Activated CD4-positive, alpha-beta memory T cell treated with anti-CD3 and anti-CD28 coated beads, Interleukin-2, amount 10 ng/mL, durations not matched to agents 7 days and 5 days (primary cell): ENCODE data around the gene ISG20L2. TPM values are rescaled to one million over a fixed set of nuclear protein-coding genes. Genes with fewer than 3 reads are reported as not detected.
"Not testable (repeated sequence)": the region's sequence is repeated elsewhere in the genome, so short reads cannot be mapped to it uniquely, and the experiment has no call there.

ENCODE experiments used
- CTCF ChIA-PET: fragments of 350-600 bp; sonication (Branson Sonifier 250); formaldehyde crosslinking; loops from one replicate; lab custom pipeline; 2021; ENCODE audit warnings: antibody characterized with exemption, inconsistent platforms; lab: Charles Lee
- POLR2A ChIA-PET: fragments of 350-600 bp; sonication (Branson Sonifier 250); formaldehyde crosslinking; loops from one replicate; lab custom pipeline; 2021; ENCODE audit warnings: antibody characterized with exemption; lab: Charles Lee
- DNase-seq: peaks from one replicate; pipeline ENCODE4 v3.0.0-alpha.2; 2020
- H3K27ac Mint-ChIP-seq: one replicate; pipeline ENCODE4 v1.8.0; 2021; ENCODE audit warnings: mild to moderate bottlenecking, mixed read lengths
- H3K27me3 Mint-ChIP-seq: one replicate; pipeline ENCODE4 v1.8.0; 2021; ENCODE audit warnings: mixed read lengths
- H3K36me3 Mint-ChIP-seq: one replicate; pipeline ENCODE4 v1.8.0; 2021; ENCODE audit warnings: low read depth, mixed read lengths
- H3K4me1 Mint-ChIP-seq: one replicate; pipeline ENCODE4 v1.8.0; 2021; ENCODE audit warnings: mixed read lengths
- H3K4me3 Mint-ChIP-seq: one replicate; pipeline ENCODE4 v1.8.0; 2021; ENCODE audit warnings: mild to moderate bottlenecking, mixed read lengths
- H3K9me3 Mint-ChIP-seq: one replicate; pipeline ENCODE4 v1.8.0; 2021; ENCODE audit warnings: mixed read lengths
- total RNA-seq, 2 experiments: library from RNA; stranded (reverse); gene quantifications; one replicate each; pipeline ENCODE4 v1.2.3, GENCODE V29; 2021

ISG20L2 gene
- total RNA-seq, 2 experiments from 2014 or later = 42.0 to 43.3 TPM

DNA sequence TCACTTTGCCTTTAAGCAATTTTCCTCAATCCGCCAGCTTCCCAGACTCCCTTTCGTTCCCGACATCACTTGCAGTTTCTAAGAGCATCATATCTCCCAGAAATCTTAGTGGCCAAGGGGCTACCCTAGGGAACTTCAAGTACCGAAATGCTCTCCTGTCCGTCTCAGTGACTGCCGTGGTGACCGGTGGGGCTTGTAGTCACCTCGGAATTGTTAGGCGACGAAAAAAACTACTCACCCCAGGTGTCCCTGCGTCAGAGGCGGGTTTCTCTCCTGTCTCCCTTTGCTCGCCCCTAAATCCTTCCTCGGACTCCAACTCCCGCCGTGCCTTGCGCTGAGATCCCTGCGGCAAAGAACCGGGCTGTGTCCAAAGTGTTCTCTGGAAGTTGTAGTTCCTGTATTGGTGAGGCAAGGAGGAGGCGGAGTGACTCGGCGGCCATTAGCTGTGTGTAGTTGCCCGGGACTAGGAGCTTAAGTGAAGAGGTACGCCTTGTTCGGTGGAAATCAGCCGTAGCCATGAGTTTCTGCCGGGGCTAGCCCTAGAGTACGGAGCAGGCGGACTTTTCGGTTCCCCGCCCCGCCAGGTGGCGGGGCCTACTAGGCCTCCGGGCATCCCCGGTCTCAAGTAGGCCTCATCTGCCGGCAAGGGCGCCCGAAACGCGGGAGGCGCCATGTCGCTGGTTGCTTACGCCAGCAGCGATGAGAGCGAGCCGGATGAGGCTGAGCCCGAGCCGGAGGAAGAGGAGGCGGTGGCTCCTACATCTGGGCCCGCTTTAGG is 38.7 kb upstream of the ISG20L2 start, which contains the start of gene PRCC:
Gene PRCC, plus strand, starts transcription at position 435 of the 778 bp plus-strand sequence. Its CDS starts 237 bp downstream, at position 672.
- Mint-ChIP-seq H3K27me3 (no peaks in the 10 kb centered on the region), H3K4me3 (no peak within 1 kb of the TSS), H3K27ac (no peak within 1 kb of the TSS), H3K9me3 (no peaks in the 10 kb centered on the region), H3K4me1 (peaks cover 40% of the 10 kb centered on the region), H3K36me3 (peaks cover 25% of the 10 kb centered on the region)
- peak; percentile 99 for DNase-seq
- POLR2A ChIA-PET = interaction anchor here (0.9 to 6.1 kb wide), 16 partner anchors 10 to 266 kb away, joined by 3 to 75 read pairs (median 6); partner anchors contain the start of genes HDGF, ISG20L2, MEF2D and METTL25B
- CTCF ChIA-PET = interaction anchor here (1.0 to 13.6 kb wide), 10 partner anchors 11 to 266 kb away, joined by 3 to 121 read pairs (median 4); partner anchors contain the start of genes ISG20L2, METTL25B, MRPL24 and NTRK1

DNA sequence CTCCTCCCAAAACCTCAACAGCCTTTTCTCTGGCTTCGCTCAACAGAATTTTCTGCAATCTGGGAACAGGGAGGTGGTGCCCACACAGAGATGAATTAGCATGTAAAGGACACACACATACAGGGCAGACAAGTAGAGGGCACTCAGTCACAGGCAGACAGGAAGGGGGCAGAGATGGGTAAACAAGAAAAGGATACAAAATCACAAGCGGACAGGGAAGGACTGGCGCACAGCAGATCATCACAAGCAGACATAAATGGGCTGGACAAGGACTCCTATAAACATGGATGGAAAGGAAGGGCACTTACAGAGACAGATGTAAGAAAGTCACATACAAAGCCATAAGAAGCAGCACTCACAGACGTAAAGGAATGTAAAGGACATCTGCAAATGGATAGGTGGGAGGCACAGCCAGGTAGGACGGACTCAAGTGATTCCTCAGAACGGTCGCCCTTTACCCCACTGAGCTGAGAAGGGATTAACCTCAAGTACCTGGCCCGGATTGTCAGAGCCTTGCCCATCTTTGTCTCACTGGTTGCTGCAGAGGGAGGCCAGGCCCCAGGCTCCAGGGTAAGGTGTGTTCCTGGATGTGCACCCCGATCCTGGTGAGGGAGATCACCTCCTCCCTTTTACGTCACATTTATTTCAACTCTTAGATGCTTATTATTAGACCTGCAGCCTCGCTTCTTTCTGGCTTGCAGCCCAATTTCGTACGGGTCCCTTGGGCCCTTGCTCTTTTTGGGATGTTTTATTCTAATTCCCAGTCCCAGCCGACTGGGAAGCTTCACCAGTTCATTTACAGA is 37.9 kb upstream of the ISG20L2 start:
- POLR2A ChIA-PET = interaction anchor here (0.9 to 6.1 kb wide), 18 partner anchors 10 to 265 kb away, joined by 3 to 75 read pairs (median 4); partner anchors contain the start of genes HDGF, ISG20L2, MEF2D and METTL25B
- H3K27me3 Mint-ChIP-seq = no peaks in the 10 kb centered on the region
- H3K9me3 Mint-ChIP-seq = no peaks in the 10 kb centered on the region

DNA sequence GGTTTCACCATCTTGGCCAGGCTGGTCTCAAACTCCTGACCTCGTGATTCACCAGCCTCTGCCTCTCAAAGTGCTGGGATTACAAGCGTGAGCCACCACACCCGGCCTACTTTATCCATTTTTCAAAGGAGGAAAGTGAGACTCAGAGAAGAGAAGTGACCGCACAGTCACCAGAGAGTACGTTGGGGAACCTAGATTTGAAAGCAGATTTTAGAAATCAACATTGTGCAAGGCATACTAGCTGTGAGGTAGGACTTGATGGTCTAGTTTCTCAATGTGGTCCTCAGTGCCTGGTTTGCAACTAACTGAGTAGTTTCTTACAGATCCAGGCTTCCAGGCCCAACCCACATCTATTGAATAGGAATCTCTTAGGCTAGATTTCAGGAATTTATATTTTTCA is 37.1 kb upstream of the ISG20L2 start:
- CTCF ChIA-PET = interaction anchor here (1.7 to 13.6 kb wide), 3 partner anchors 39 to 95 kb away, joined by 5 to 121 read pairs (median 16); partner anchors contain the start of genes ISG20L2, METTL25B and NTRK1
- Mint-ChIP-seq H3K4me3 (no peak overlapping the region), H3K4me1 (peaks cover 29% of the 10 kb centered on the region), H3K36me3 (peaks cover 17% of the 10 kb centered on the region), H3K27me3 (no peaks in the 10 kb centered on the region), H3K27ac (no peak overlapping the region), H3K9me3 (no peaks in the 10 kb centered on the region)
- no peak for DNase-seq
- POLR2A ChIA-PET = interaction anchor here (1.0 to 6.1 kb wide), 6 partner anchors 11 to 94 kb away, joined by 3 to 75 read pairs (median 31); partner anchors contain the start of genes HDGF, ISG20L2, METTL25B and MRPL24

More for the DNA sequence above, 37.9 kb upstream of the ISG20L2 start:
- Mint-ChIP-seq H3K4me1 (peaks cover 36% of the 10 kb centered on the region), H3K36me3 (peaks cover 25% of the 10 kb centered on the region), H3K4me3 (no peak overlapping the region), H3K27ac (no peak overlapping the region)
- no peak for DNase-seq
- CTCF ChIA-PET = interaction anchor here (1.0 to 13.6 kb wide), 9 partner anchors 10 to 265 kb away, joined by 3 to 121 read pairs (median 5); partner anchors contain the start of genes ISG20L2, METTL25B, MRPL24 and NTRK1

DNA sequence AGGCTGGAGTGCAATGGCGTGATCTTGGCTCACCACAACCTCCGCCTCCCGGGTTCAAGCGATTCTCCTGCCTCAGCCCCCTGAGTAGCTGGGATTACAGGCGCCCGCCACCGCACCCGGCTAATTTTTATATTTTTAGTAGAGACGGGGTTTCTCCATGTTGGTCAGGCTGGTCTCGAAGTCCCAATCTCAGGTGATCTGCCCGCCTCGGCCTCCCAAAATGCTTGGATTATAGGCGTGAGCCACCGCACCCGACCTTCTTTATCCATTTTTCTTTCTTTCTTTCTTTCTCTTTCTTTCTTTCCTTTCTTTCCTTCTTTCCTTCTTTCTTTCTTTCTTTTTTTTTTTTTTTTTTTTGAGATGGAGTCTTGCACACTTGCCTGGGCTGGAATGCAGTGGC is 36.6 kb upstream of the ISG20L2 start:
- not testable (repeated sequence) for H3K27me3 Mint-ChIP-seq, H3K27ac Mint-ChIP-seq, H3K4me3 Mint-ChIP-seq, H3K9me3 Mint-ChIP-seq, DNase-seq
- peaks cover 25% of the 10 kb centered on the region for H3K4me1 Mint-ChIP-seq
- peaks cover 13% of the 10 kb centered on the region for H3K36me3 Mint-ChIP-seq
- POLR2A ChIA-PET = interaction anchor here (2.6 to 6.1 kb wide), 3 partner anchors 12 to 24 kb away, joined by 6 to 75 read pairs (median 56); partner anchors contain the start of genes HDGF and MRPL24
- CTCF ChIA-PET = interaction anchor here (1.7 to 13.6 kb wide), 2 partner anchors 38 to 75 kb away, joined by 5 to 121 read pairs; partner anchors contain the start of genes ISG20L2 and METTL25B

DNA sequence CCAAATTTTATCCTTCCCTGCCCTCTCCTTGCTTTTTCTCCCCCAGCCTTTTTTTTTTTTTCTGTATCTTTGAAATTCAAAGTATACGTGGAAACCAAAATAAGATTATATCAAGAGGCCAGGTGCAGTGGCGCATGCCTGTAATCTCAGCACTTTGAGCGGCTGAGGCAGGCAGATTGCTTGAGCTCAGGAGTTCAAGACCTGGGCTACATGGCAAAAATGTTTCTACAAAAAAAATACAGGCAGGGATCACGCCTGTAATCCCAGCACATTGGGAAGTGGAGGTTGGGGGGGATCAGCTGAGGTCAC is 32.2 kb upstream of the ISG20L2 start:
- H3K27me3 Mint-ChIP-seq = no peaks in the 10 kb centered on the region
- ChIA-PET CTCF (interaction anchor here (1.2 to 1.4 kb wide), 2 partner anchors 9 to 35 kb away, joined by 3 to 5 read pairs; no protein-coding TSS in a partner anchor), POLR2A (interaction anchor here (1.5 kb wide), 1 partner anchor 9 kb away, joined by 9 read pairs; the partner anchor contains the start of gene HDGF)
- H3K9me3 Mint-ChIP-seq = no peaks in the 10 kb centered on the region
- no peaks in the 10 kb centered on the region for H3K36me3 Mint-ChIP-seq
- H3K4me1 Mint-ChIP-seq = peaks cover 4% of the 10 kb centered on the region
- no peak overlapping the region for H3K4me3 Mint-ChIP-seq
- H3K27ac Mint-ChIP-seq = no peak overlapping the region
- DNase-seq = no peak

DNA sequence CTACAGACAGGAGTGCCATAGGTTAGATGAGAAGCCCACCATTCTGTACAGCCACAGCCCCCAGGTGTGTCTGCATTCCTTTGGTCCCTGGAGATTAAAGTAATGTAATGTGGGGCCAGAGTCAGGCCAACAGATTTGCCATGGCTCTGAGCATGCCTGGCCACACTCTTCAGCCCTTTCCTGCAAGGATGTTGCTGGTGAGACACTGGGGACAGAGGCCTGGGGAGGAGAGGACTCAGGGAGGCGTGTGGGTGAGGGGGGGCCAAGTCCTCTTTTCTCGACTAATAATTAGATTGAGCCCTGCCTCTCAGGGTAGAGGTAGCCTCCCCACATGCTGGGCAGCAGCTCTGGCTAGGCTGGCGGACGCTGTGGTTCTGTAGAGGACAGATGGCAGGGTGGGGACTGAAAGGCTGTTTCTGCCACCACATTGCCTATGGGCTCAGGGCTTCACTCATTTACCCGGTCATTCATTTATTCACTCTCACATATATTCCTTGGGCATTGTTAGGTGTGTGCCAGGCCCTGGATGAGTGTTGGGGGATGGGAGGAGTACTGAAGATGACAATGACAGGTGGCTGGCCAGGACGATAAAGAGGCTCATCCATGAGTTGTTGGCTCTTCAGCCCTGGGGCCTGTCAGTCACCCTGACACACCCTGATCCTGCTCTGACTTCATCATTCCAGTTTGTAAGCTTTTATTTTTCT is 31.7 kb upstream of the ISG20L2 start:
- Mint-ChIP-seq H3K4me1 (peaks cover 2% of the 10 kb centered on the region), H3K27ac (no peak overlapping the region), H3K36me3 (no peaks in the 10 kb centered on the region), H3K9me3 (no peaks in the 10 kb centered on the region), H3K27me3 (no peaks in the 10 kb centered on the region), H3K4me3 (no peak overlapping the region)
- DNase-seq = no peak
- ChIA-PET POLR2A (interaction anchor here (1.5 kb wide), 1 partner anchor 8 kb away, joined by 9 read pairs; the partner anchor contains the start of gene HDGF), CTCF (interaction anchor here (0.7 to 1.4 kb wide), 3 partner anchors 8 to 443 kb away, joined by 3 to 5 read pairs (median 4); no protein-coding TSS in a partner anchor)

DNA sequence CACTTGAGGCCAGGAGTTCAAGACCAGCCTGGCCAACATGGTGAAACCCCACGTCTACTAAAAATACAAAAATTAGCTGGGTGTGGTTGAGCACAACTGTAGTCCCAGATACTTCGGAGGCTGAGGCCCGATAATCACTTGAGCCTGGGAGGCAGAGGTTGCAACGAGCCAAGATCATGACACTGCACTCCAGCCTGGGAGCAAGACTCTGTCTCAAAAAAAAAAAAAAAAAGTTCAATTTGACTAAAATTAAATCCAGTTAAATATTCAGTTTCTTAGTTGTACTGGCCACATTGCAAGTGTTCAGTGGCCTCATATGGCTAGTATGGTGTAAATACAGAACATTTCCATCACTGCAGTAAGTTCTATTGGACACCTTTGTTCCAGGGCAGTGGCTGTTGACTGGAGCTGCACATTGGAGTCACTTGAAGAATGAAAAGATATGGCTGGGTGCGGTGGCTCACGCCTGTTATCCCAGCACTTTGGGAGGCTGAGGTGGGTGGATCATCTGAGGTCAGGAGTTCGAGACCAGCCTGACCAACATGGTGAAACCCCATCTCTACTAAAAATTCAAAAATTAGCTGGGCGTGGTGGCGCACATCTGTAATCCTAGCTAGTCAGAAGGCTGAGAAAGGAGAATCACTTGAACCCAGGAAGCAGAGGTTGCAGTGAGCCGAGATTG is 29.1 kb upstream of the ISG20L2 start:
- not testable (repeated sequence) for H3K27me3 Mint-ChIP-seq, H3K36me3 Mint-ChIP-seq, H3K9me3 Mint-ChIP-seq, H3K4me3 Mint-ChIP-seq, DNase-seq, H3K27ac Mint-ChIP-seq
- POLR2A ChIA-PET = interaction anchor here (2.0 kb wide), 1 partner anchor 9 kb away, joined by 8 read pairs; the partner anchor contains the start of gene PRCC
- H3K4me1 Mint-ChIP-seq = peaks cover 13% of the 10 kb centered on the region
- CTCF ChIA-PET = interaction anchor here (1.5 to 2.9 kb wide), 2 partner anchors 31 kb away, joined by 7 to 32 read pairs; partner anchors contain the start of gene METTL25B

DNA sequence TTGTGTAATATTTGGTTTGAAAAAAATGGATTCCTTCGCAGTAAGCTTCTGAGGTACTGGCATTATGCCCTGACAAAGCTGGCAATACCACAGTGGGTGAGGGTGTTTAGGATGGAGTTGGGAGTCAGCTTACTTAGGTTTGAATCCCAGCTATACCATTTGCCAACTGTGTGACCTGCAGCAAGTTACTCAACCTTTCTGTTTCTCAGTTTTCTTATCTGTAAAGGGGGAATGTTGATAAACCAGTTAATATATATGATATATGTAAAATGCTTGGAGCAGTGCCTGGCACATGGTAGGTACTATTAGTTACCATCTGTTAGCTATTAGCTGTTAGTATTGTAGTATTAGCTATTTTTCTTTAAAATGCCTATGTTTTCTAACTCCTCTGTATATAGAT is 27.8 kb upstream of the ISG20L2 start:
- ChIA-PET CTCF (interaction anchor here (0.7 to 2.9 kb wide), 7 partner anchors 9 to 134 kb away, joined by 3 to 32 read pairs (median 3); partner anchors contain the start of genes METTL25B and PRCC), POLR2A (interaction anchor here (0.7 to 2.0 kb wide), 3 partner anchors 11 to 392 kb away, joined by 3 to 8 read pairs (median 5); partner anchors contain the start of gene PRCC)
- no peak overlapping the region for H3K27ac Mint-ChIP-seq
- no peak overlapping the region for H3K4me3 Mint-ChIP-seq
- H3K36me3 Mint-ChIP-seq = no peaks in the 10 kb centered on the region
- no peaks in the 10 kb centered on the region for H3K9me3 Mint-ChIP-seq
- no peak for DNase-seq
- H3K4me1 Mint-ChIP-seq = peaks cover 18% of the 10 kb centered on the region
- no peaks in the 10 kb centered on the region for H3K27me3 Mint-ChIP-seq

DNA sequence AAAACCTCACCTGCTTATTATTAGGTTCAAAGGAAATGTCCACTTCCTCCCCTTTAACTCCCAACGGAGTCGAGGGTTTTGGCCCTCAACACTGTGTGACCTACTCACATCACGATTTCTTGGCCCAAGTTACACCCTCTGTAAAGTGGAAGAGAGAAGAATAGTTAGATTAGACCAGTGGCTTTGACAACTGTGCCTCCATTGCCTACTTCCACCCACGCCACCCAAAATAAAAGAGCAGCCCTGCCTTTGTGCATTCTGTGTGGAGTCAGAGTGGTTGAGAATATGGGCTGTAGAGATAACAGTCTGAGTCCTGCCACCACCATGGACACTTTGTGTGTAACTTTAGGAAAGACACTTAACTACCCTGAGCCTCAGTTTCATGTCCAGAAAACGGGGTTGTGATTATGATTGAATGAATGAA is 27.0 kb upstream of the ISG20L2 start:
- H3K4me3 Mint-ChIP-seq = no peak overlapping the region
- H3K27me3 Mint-ChIP-seq = no peaks in the 10 kb centered on the region
- no peaks in the 10 kb centered on the region for H3K9me3 Mint-ChIP-seq
- H3K27ac Mint-ChIP-seq = no peak overlapping the region
- ChIA-PET POLR2A (no interaction called here), CTCF (interaction anchor here (1.7 to 2.9 kb wide), 2 partner anchors 12 to 29 kb away, joined by 7 to 32 read pairs; partner anchors contain the start of genes METTL25B and PRCC)
- no peak for DNase-seq
- peaks cover 2% of the 10 kb centered on the region for H3K36me3 Mint-ChIP-seq
- H3K4me1 Mint-ChIP-seq = peaks cover 18% of the 10 kb centered on the region

DNA sequence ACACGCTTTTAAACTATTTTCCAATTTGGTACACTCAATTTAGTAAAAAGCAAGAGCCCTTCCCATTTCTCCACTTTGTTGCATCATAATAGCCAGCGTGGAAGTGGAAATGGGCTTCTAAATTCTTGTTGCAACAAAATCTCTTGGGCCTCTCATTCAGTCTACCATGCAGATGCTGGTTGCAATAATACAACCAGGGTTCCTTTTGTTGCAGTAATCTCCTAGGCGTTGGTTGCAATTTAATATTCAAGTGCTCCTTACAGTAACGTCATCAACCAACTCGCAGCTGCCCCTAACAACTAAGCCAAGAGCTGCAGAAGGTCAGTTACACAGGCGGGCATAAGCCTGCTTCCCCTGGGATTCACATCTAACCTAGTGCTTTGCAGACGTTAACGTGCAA is 25.7 kb upstream of the ISG20L2 start:
- H3K4me3 Mint-ChIP-seq = no peak overlapping the region
- DNase-seq = no peak
- ChIA-PET POLR2A (interaction anchor here (1.1 kb wide), 1 partner anchor 13 kb away, joined by 4 read pairs; the partner anchor contains the start of gene PRCC), CTCF (no interaction called here)
- H3K4me1 Mint-ChIP-seq = peaks cover 20% of the 10 kb centered on the region
- no peaks in the 10 kb centered on the region for H3K27me3 Mint-ChIP-seq
- peaks cover 15% of the 10 kb centered on the region for H3K36me3 Mint-ChIP-seq
- H3K27ac Mint-ChIP-seq = no peak overlapping the region
- H3K9me3 Mint-ChIP-seq = no peaks in the 10 kb centered on the region
